GM21381 (cell line): ENCODE data around the gene PFKFB3.

Source experiments
- ATAC-seq: cut with Tn5 transposase; IDR thresholded peaks from one replicate; pipeline ENCODE4 v1.9.1; 2021; ENCODE audit warnings: mild to moderate bottlenecking, moderate library complexity; ENCODE audit not compliant: unreplicated experiment

PFKFB3 gene

GRCh38 chr10:6297951-6298381, 95.2 kb downstream of the PFKFB3 start:
- ATAC-seq, result no peak

- ATAC-seq, result no peak
Observed at GRCh38 chr10:6298428-6298827, 95.7 kb downstream of the PFKFB3 start.

- no peak for ATAC-seq
Observed at GRCh38 chr10:6299234-6299633, 96.5 kb downstream of the PFKFB3 start.

GRCh38 chr10:6299743-6300105, 97.0 kb downstream of the PFKFB3 start:
- ATAC-seq, result no peak

GRCh38 chr10:6300106-6300783, 97.5 kb downstream of the PFKFB3 start:
- peak; percentile 79 for ATAC-seq

- ATAC-seq, result no peak
Observed at GRCh38 chr10:6300784-6301460, 98.2 kb downstream of the PFKFB3 start.

GRCh38 chr10:6301488-6302075, 98.8 kb downstream of the PFKFB3 start:
- ATAC-seq, result no peak
